GM12878 (cell line): ENCODE results near the gene CD164L2. TPM values are rescaled to one million over a fixed set of nuclear protein-coding genes. Genes with fewer than 3 reads are reported as not detected.

Source experiments
- ATAC-seq: fragments of 200-7000 bp; cut with Tn5 transposase; 3 replicates; pipeline ENCODE4 v1.9.1; 2020; ENCODE audit warnings: mild to moderate bottlenecking, moderate library complexity
- BruUV-seq: library from RNA; stranded (reverse); fragments of 400-500 nt; replicated peaks from 2 replicates; lab custom pipeline; 2021; lab: Mats Ljungman, UMichigan
- CTCF ChIA-PET: fragments of 300-600 bp; sonication (Branson Sonifier 250); formaldehyde crosslinking; extraction: SDS; loops from one replicate; lab custom pipeline; 2021; ENCODE audit warnings: inconsistent platforms; lab: Yijun Ruan, JAX
- POLR2A ChIA-PET: fragments of 350-600 bp; formaldehyde crosslinking; extraction: SDS; loops from one replicate; lab custom pipeline; 2021; ENCODE audit warnings: inconsistent platforms; lab: Charles Lee
- RAD21 ChIA-PET: fragments of 300-600 bp; sonication (Branson Sonifier 250); formaldehyde crosslinking; loops from one replicate; lab custom pipeline; 2023; ENCODE audit warnings: antibody characterized with exemption; ENCODE audit not compliant: unreplicated experiment; lab: Charles Lee
- SMC1A ChIA-PET: fragments of 300-600 bp; sonication (Branson Sonifier 250); formaldehyde crosslinking; loops from one replicate; lab custom pipeline; 2023; ENCODE audit not compliant: unreplicated experiment, uncharacterized antibody; lab: Charles Lee
- DNase-seq: peaks from one replicate; pipeline ENCODE4 v3.0.0-alpha.2; 2011; ENCODE audit warnings: low read depth, low spot score
- FAIRE-seq: peaks from 3 replicates; lab custom pipeline; 2011; peaks lifted over from hg19 to GRCh38; lab: Jason Lieb, UNC
- H2AFZ ChIP-seq: 2 replicates; pipeline ENCODE4 v1.6.0; 2011; ENCODE audit warnings: low read depth, low read length, control low read depth; ENCODE audit not compliant: control insufficient read depth
- H3K27ac ChIP-seq: 2 replicates; pipeline ENCODE4 v1.5.1; 2011; ENCODE audit warnings: control low read depth; ENCODE audit not compliant: control insufficient read depth, insufficient read depth
- H3K27me3 ChIP-seq, 2 experiments: replicated peaks in 1 of 2; 2 replicates each; pipeline versions ENCODE4 v1.6.0 to v1.6.1; 2011; ENCODE audit warnings: low read length in 1 of 2; ENCODE audit not compliant: control insufficient read depth in 2 of 2, insufficient read depth in 2 of 2
- H3K36me3 ChIP-seq, 2 experiments: 2 replicates each; pipeline ENCODE4 v1.5.1; 2011; ENCODE audit warnings: low read length in 1 of 2; ENCODE audit not compliant: control insufficient read depth in 2 of 2, insufficient read depth in 2 of 2
- H3K4me1 ChIP-seq: 2 replicates; pipeline ENCODE4 v1.6.1; 2011; ENCODE audit warnings: mild to moderate bottlenecking, low read length, moderate library complexity, mixed read lengths; ENCODE audit not compliant: control insufficient read depth, insufficient read depth
- H3K4me2 ChIP-seq: 2 replicates; pipeline ENCODE4 v1.6.0; 2011; ENCODE audit warnings: control low read depth; ENCODE audit not compliant: control insufficient read depth, insufficient read depth
- H3K4me3 ChIP-seq: fragments of 200-600 bp; sonication (generic); 2 replicates; pipeline ENCODE4 v1.5.1; 2016
- H3K79me2 ChIP-seq: 2 replicates; pipeline ENCODE4 v1.6.0; 2011; ENCODE audit warnings: low read length; ENCODE audit not compliant: control insufficient read depth, insufficient read depth
- H3K9ac ChIP-seq: 2 replicates; pipeline ENCODE4 v1.8.0; 2011; ENCODE audit warnings: low read length, control low read depth, mixed read lengths; ENCODE audit not compliant: control insufficient read depth, insufficient read depth
- H3K9me3 ChIP-seq: replicated peaks from 3 replicates; pipeline ENCODE4 v1.5.1; 2011; ENCODE audit warnings: mild to moderate bottlenecking, low read length; ENCODE audit not compliant: control insufficient read depth, insufficient read depth
- H4K20me1 ChIP-seq: 2 replicates; pipeline ENCODE4 v1.6.0; 2011; ENCODE audit not compliant: control insufficient read depth, insufficient read depth
- BHLHE40 ChIP-seq, 2 experiments: fragments of 450-650 bp in 1 of 2; IDR thresholded peaks; 2 replicates each; pipeline ENCODE4 v1.6.1; 2011 to 2017; ENCODE audit warnings: low read depth in 2 of 2, borderline replicate concordance in 1 of 2, improper control_type of control experiment in 1 of 2, low read length in 1 of 2, mild to moderate bottlenecking in 1 of 2
- DPF2 ChIP-seq: fragments of 450-650 bp; IDR thresholded peaks from 2 replicates; pipeline ENCODE4 v1.6.1; 2017; ENCODE audit warnings: mild to moderate bottlenecking
- EED ChIP-seq: sonication (generic); IDR thresholded peaks from 2 replicates; pipeline ENCODE4 v1.6.1; 2016; ENCODE audit warnings: antibody characterized with exemption, low read depth
- ETV6 ChIP-seq, 2 experiments: fragments of 450-650 bp in 1 of 2; IDR thresholded peaks in 1 of 2; conservative IDR thresholded peaks in 1 of 2; 2 replicates each; pipeline ENCODE4 v1.6.1; 2014; ENCODE audit warnings: antibody characterized with exemption in 1 of 2, borderline replicate concordance in 1 of 2, low read depth in 1 of 2, mild to moderate bottlenecking in 1 of 2, moderate library complexity in 1 of 2
- FOS ChIP-seq: IDR thresholded peaks from 3 replicates; pipeline ENCODE4 v1.6.1; 2011; ENCODE audit warnings: borderline replicate concordance; ENCODE audit not compliant: insufficient read length; ENCODE audit errors: extremely low read depth
- FOXK2 ChIP-seq: fragments of 450-650 bp; IDR thresholded peaks from 2 replicates; pipeline ENCODE4 v1.6.1; 2017; ENCODE audit warnings: mild to moderate bottlenecking, moderate library complexity
- GATAD2B ChIP-seq: fragments of 450-650 bp; conservative IDR thresholded peaks from 2 replicates; pipeline ENCODE4 v1.6.1; 2017; ENCODE audit warnings: low read depth, mild to moderate bottlenecking, moderate library complexity
- IKZF1 ChIP-seq: fragments of 450-650 bp; conservative IDR thresholded peaks from 2 replicates; pipeline ENCODE4 v1.6.1; 2017; ENCODE audit warnings: antibody characterized with exemption, mild to moderate bottlenecking
- KLF5 ChIP-seq: fragments of 450-650 bp; IDR thresholded peaks from 2 replicates; pipeline ENCODE4 v1.6.1; 2014; ENCODE audit warnings: mild to moderate bottlenecking; ENCODE audit not compliant: partially characterized antibody
- MAX ChIP-seq: IDR thresholded peaks from 2 replicates; pipeline ENCODE4 v1.6.1; 2012; ENCODE audit warnings: low read depth, low read length, improper control_type of control experiment
- MTA2 ChIP-seq: fragments of 450-650 bp; IDR thresholded peaks from 2 replicates; pipeline ENCODE4 v1.6.1; 2016; ENCODE audit warnings: low read depth, mild to moderate bottlenecking, moderate library complexity
- MYB ChIP-seq: fragments of 150-350 bp; IDR thresholded peaks from 2 replicates; pipeline ENCODE4 v1.6.1; 2014; ENCODE audit warnings: mild to moderate bottlenecking, low read depth, low read length, borderline replicate concordance
- PAX5 ChIP-seq: IDR thresholded peaks from 2 replicates; pipeline ENCODE4 v1.6.1; 2011; ENCODE audit warnings: low read depth, low read length, borderline replicate concordance
- POLR2A ChIP-seq: IDR thresholded peaks from 2 replicates; pipeline ENCODE4 v1.6.1; 2011; ENCODE audit warnings: low read depth, mild to moderate bottlenecking, low read length
- RBBP5 ChIP-seq: fragments of 200-600 bp; sonication (generic); conservative IDR thresholded peaks from 2 replicates; pipeline ENCODE4 v1.6.1; 2016
- RUNX3 ChIP-seq: IDR thresholded peaks from 2 replicates; pipeline ENCODE4 v1.6.1; 2012; ENCODE audit warnings: low read length, inconsistent platforms
- SMAD5 ChIP-seq: IDR thresholded peaks from 2 replicates; pipeline ENCODE4 v1.6.1; 2016; ENCODE audit warnings: antibody characterized with exemption, low read depth
- STAT1 ChIP-seq: fragments of 450-650 bp; conservative IDR thresholded peaks from 2 replicates; pipeline ENCODE4 v1.6.1; 2014; ENCODE audit warnings: antibody characterized with exemption, mild to moderate bottlenecking
- TCF12 ChIP-seq: IDR thresholded peaks from 2 replicates; pipeline ENCODE4 v1.6.1; 2011; ENCODE audit warnings: low read depth, mild to moderate bottlenecking, low read length
- USF1 ChIP-seq: IDR thresholded peaks from 2 replicates; pipeline ENCODE4 v1.6.1; 2011; ENCODE audit warnings: borderline replicate concordance, low read depth, mild to moderate bottlenecking, moderate library complexity, mixed read lengths, low read length; ENCODE audit not compliant: insufficient read depth; ENCODE audit errors: extremely low read length
- ZNF24 ChIP-seq: fragments of 450-650 bp; IDR thresholded peaks from 2 replicates; pipeline ENCODE4 v1.6.1; 2017; ENCODE audit warnings: antibody characterized with exemption, mild to moderate bottlenecking
- ZSCAN29 ChIP-seq: fragments of 450-650 bp; IDR thresholded peaks from 2 replicates; pipeline ENCODE4 v1.6.1; 2017; ENCODE audit warnings: mild to moderate bottlenecking, moderate library complexity
- WGBS: methylation state at CpG from one replicate; pipeline ENCODE4 v1.1.6; 2016; ENCODE audit warnings: low lambda C conversion rate; ENCODE audit not compliant: insufficient replicate concordance, insufficient coverage; ENCODE audit errors: missing lambda C conversion rate; 5-methylcytosine and 5-hydroxymethylcytosine counted together
- in situ Hi-C: fragments of 300-500 bp; cut with MboI; formaldehyde crosslinking; loops from 9 replicates; pipeline ENCODE4 v1.14.3; 2018; ENCODE audit warnings: mixed read lengths
- intact Hi-C: fragments of 100-400 bp; cut with micrococcal nuclease; formaldehyde crosslinking; loops from one replicate; pipeline ENCODE4 v1.14.2; 2022; ENCODE audit not compliant: unreplicated experiment
- polyA plus RNA-seq, 11 experiments: library from polyadenylated mRNA; depleted of rRNA in 4 of 11; unstranded in 6 of 11; stranded (reverse) in 5 of 11; fragments of >200 nt; fragmentation: Nextera tagmentation in 4 of 11; fragmentation: Illumina TruSeq in 1 of 11; extraction: Ambion mirVana in 4 of 11; extraction: Trizol in 1 of 11; gene quantifications; 1 replicate in 1 of 11; 2 replicates in 10 of 11; pipeline versions ENCODE4 v1.2.1 to v1.2.3, GENCODE V29; 2011 to 2016; ENCODE audit warnings: inconsistent platforms in 2 of 11, missing spikeins in 2 of 11, low read depth in 1 of 11
- total RNA-seq, 4 experiments: library from RNA; depleted of rRNA in 3 of 4; stranded (reverse); fragments of >200 nt in 3 of 4; fragmentation: Illumina TruSeq in 1 of 4; extraction: Trizol in 1 of 4; gene quantifications; 2 replicates each; pipeline versions ENCODE4 v1.2.1 to v1.2.3, GENCODE V29; 2013 to 2021

Gene CD164L2
- total and polyA plus RNA-seq, 10 of the 15 experiments (the other 5 are each of a cell fraction or from before 2014, with no cell fraction given) = not detected

GRCh38 chr1:27341525-27342252 lies 41.4 kb downstream of the CD164L2 start, which contains the start of gene SYTL1:
SYTL1 (plus strand) TSS chr1:27342022; CDS start chr1:27345335, 3,313 bp downstream.
- ChIA-PET RAD21 (interaction anchor here (0.9 to 1.2 kb wide), 3 partner anchors 9 to 54 kb away, joined by 3 read pairs; no protein-coding TSS in a partner anchor), CTCF (interaction anchor here (0.7 to 3.5 kb wide), 11 partner anchors 9 to 215 kb away, joined by 3 to 23 read pairs (median 4); partner anchors contain the start of gene MAP3K6), POLR2A (interaction anchor here (0.6 to 2.2 kb wide), 4 partner anchors 19 to 1297 kb away, joined by 3 to 6 read pairs (median 4); no protein-coding TSS in a partner anchor), SMC1A (interaction anchor here (0.8 to 1.5 kb wide), 5 partner anchors 9 to 215 kb away, joined by 3 to 6 read pairs (median 4); no protein-coding TSS in a partner anchor)
- H3K27ac ChIP-seq = peak within 1 kb of the TSS; percentile 73
- H3K27me3 ChIP-seq = no peaks in the 10 kb centered on the region
- FAIRE-seq (no peak), DNase-seq (no peak), ATAC-seq (peak; percentile 85)
- no peaks in the 10 kb centered on the region for H4K20me1 ChIP-seq
- H3K4me3 ChIP-seq = peak within 1 kb of the TSS; percentile 72
- H3K4me1 ChIP-seq = peaks cover 33% of the 10 kb centered on the region
- peak within 1 kb of the TSS; percentile 80 for H3K4me2 ChIP-seq
- H3K79me2 ChIP-seq = peaks cover 5% of the 10 kb centered on the region
- no TSS peak for BruUV-seq
- H3K9ac ChIP-seq = peak within 1 kb of the TSS; percentile 79
- WGBS = 3% methylated on average over 22 of the region's 22 CpGs
- H3K9me3 ChIP-seq = no peaks in the 10 kb centered on the region
- no peaks in the 10 kb centered on the region for H3K36me3 ChIP-seq
- H2AFZ ChIP-seq = peak within 1 kb of the TSS; percentile 74
- intact Hi-C loops (no loop called here), in situ Hi-C loops (no loop called here)
- TF ChIP-seq ZNF24 (no peak), IKZF1 (peak; percentile 64; the same call in 1 of the 2 replicates), SMAD5 (no peak), POLR2A (peak; percentile 70), MTA2 (peak; percentile 25; the same call in 1 of the 2 replicates), ETV6 (conservative IDR thresholded peaks at IDR 0.05 in 1 of 2, IDR thresholded peaks at IDR 0.05 in 1 of 2; ENCODE audit: borderline replicate concordance in 1 of 2, low read depth in 1 of 2) (0 out of 4 replicates have a peak, but pooled peaks of 1 of the 2 experiments have one; percentile 10), FOS (no peak), STAT1 (no peak), EED (peak; percentile 21; the same call in 1 of the 2 replicates), MAX (0 out of 2 replicates have a peak, but pooled peaks have one; percentile 29), FOXK2 (no peak), USF1 (no peak), ZSCAN29 (peak; percentile 38; the same call in 1 of the 2 replicates), TCF12 (0 out of 2 replicates have a peak, but pooled peaks have one; percentile 28), RUNX3 (peak; percentile 59; the same call in 1 of the 2 replicates), GATAD2B (0 out of 2 replicates have a peak, but pooled peaks have one; percentile 47), DPF2 (peak; percentile 32; the same call in 1 of the 2 replicates), RBBP5 (no peak), KLF5 (no peak), MYB (0 out of 2 replicates have a peak, but pooled peaks have one; percentile 18), PAX5 (peak; percentile 26; the same call in 1 of the 2 replicates), BHLHE40 (IDR thresholded peaks at IDR 0.05; ENCODE audit: borderline replicate concordance in 1 of 2, low read depth in 2 of 2, low read length in 1 of 2) (peak; percentile 18 to 39; a peak in 1 of 4 replicates)
